HEK293 (cell line): ENCODE measurements around the gene CACHD1.

Experiments
- CTCF ChIA-PET: fragments of 350-600 bp; formaldehyde crosslinking; extraction: SDS; loops from one replicate; lab custom pipeline; 2021; ENCODE audit warnings: antibody characterized with exemption; lab: Yijun Ruan, JAX
- POLR2A ChIA-PET: fragments of 300-600 bp; formaldehyde crosslinking; extraction: SDS; loops from one replicate; lab custom pipeline; 2020; ENCODE audit warnings: antibody characterized with exemption, inconsistent platforms; lab: Yijun Ruan, JAX
- H3K27ac ChIP-seq: fragments of 200-500 bp; sonication (Bioruptor generic); 2 replicates; pipeline ENCODE4 v1.5.1; 2014; ENCODE audit warnings: low read depth, low read length, control low read depth, inconsistent platforms; ENCODE audit errors: extremely low read depth
- H3K36me3 ChIP-seq, 2 experiments: fragments of 200-500 bp in 1 of 2; sonication (Bioruptor generic) in 1 of 2; 1 replicate in 1 of 2; 2 replicates in 1 of 2; pipeline ENCODE4 v1.5.1; 2014 to 2017; ENCODE audit warnings: inconsistent platforms in 2 of 2, low read length in 2 of 2; ENCODE audit not compliant: control insufficient read depth in 2 of 2, insufficient read depth in 1 of 2
- H3K4me1 ChIP-seq: fragments of 200-500 bp; sonication (Bioruptor generic); 2 replicates; pipeline ENCODE4 v1.5.1; 2014; ENCODE audit warnings: mild to moderate bottlenecking, low read length, inconsistent platforms; ENCODE audit not compliant: control insufficient read depth, insufficient read depth
- H3K4me3 ChIP-seq: 2 replicates; pipeline ENCODE4 v1.5.1; 2011; ENCODE audit warnings: low read depth, mild to moderate bottlenecking, control low read depth, low read length, moderate library complexity
- H3K9me3 ChIP-seq: fragments of 200-500 bp; sonication (Bioruptor generic); 2 replicates; pipeline ENCODE4 v1.5.1; 2014; ENCODE audit warnings: low read depth, low read length, inconsistent platforms; ENCODE audit not compliant: control insufficient read depth, insufficient read depth
- GLIS1 ChIP-seq: fragments of 450-650 bp; formaldehyde crosslinking; IDR thresholded peaks from 2 replicates; pipeline ENCODE4 v1.5.1; 2016; ENCODE audit warnings: missing biosample characterization, missing genetic modification characterization
- GLIS2 ChIP-seq: fragments of 450-650 bp; formaldehyde crosslinking; IDR thresholded peaks from 2 replicates; pipeline ENCODE4 v1.5.1; 2016; ENCODE audit warnings: missing biosample characterization, missing genetic modification characterization
- PRDM1 ChIP-seq: fragments of 450-650 bp; formaldehyde crosslinking; IDR thresholded peaks from 2 replicates; pipeline ENCODE4; 2016; ENCODE audit warnings: missing biosample characterization, missing genetic modification characterization
- PRDM4 ChIP-seq: fragments of 450-650 bp; formaldehyde crosslinking; IDR thresholded peaks from 2 replicates; pipeline ENCODE4 v1.5.1; 2017; ENCODE audit warnings: missing biosample characterization, missing genetic modification characterization
- TRIM28 ChIP-seq: IDR thresholded peaks from 2 replicates; pipeline ENCODE4 v1.6.1; 2011; ENCODE audit warnings: low read length, control low read depth, borderline replicate concordance
- ZIC2 ChIP-seq: fragments of 450-650 bp; formaldehyde crosslinking; IDR thresholded peaks from 2 replicates; pipeline ENCODE4 v1.5.1; 2016; ENCODE audit warnings: missing biosample characterization, missing genetic modification characterization
- ZNF114 ChIP-seq: fragments of 450-650 bp; formaldehyde crosslinking; IDR thresholded peaks from 2 replicates; pipeline ENCODE4 v1.5.0; 2017; ENCODE audit warnings: missing biosample characterization, missing genetic modification characterization
- ZNF211 ChIP-seq: fragments of 450-650 bp; formaldehyde crosslinking; IDR thresholded peaks from 2 replicates; pipeline ENCODE4 v1.5.1; 2016; ENCODE audit warnings: low read depth, missing biosample characterization, missing genetic modification characterization
- ZNF335 ChIP-seq: fragments of 450-650 bp; formaldehyde crosslinking; conservative IDR thresholded peaks from 2 replicates; pipeline ENCODE4 v1.5.1; 2016; ENCODE audit warnings: missing biosample characterization, missing genetic modification characterization
- ZNF391 ChIP-seq: fragments of 450-650 bp; formaldehyde crosslinking; IDR thresholded peaks from 2 replicates; pipeline ENCODE4 v1.5.1; 2016; ENCODE audit warnings: low read depth, missing biosample characterization, missing genetic modification characterization, borderline replicate concordance
- ZNF529 ChIP-seq: fragments of 450-650 bp; formaldehyde crosslinking; IDR thresholded peaks from 2 replicates; pipeline ENCODE4 v1.5.1; 2017; ENCODE audit warnings: missing genetic modification characterization, missing biosample characterization; ENCODE audit not compliant: insufficient replicate concordance
- ZNF558 ChIP-seq: fragments of 450-650 bp; formaldehyde crosslinking; IDR thresholded peaks from 2 replicates; pipeline ENCODE4 v1.5.1; 2016; ENCODE audit warnings: missing biosample characterization, missing genetic modification characterization
- ZNF560 ChIP-seq: fragments of 450-650 bp; formaldehyde crosslinking; IDR thresholded peaks from 2 replicates; pipeline ENCODE4 v1.5.1; 2017; ENCODE audit warnings: missing biosample characterization, missing genetic modification characterization, borderline replicate concordance
- ZNF600 ChIP-seq: fragments of 450-650 bp; formaldehyde crosslinking; IDR thresholded peaks from 2 replicates; pipeline ENCODE4 v1.5.1; 2016; ENCODE audit warnings: missing biosample characterization, missing genetic modification characterization
- ZNF626 ChIP-seq: fragments of 450-650 bp; sonication (Bioruptor Pico); formaldehyde crosslinking; IDR thresholded peaks from 2 replicates; pipeline ENCODE4 v1.5.1; 2018; ENCODE audit warnings: missing biosample characterization, missing genetic modification characterization, inconsistent platforms
- TF ChIP-seq, protein P1 (sequence below): fragments of 450-650 bp; IDR thresholded peaks from 2 replicates; pipeline ENCODE4 v1.5.1; 2018; ENCODE audit warnings: missing biosample characterization, mild to moderate bottlenecking, missing genetic modification characterization
- TF ChIP-seq, protein P2 (sequence below): fragments of 450-650 bp; formaldehyde crosslinking; IDR thresholded peaks from 2 replicates; pipeline ENCODE4 v1.5.1; 2016; ENCODE audit warnings: missing biosample characterization, missing genetic modification characterization
- TF ChIP-seq, protein P3 (sequence below): fragments of 450-650 bp; formaldehyde crosslinking; IDR thresholded peaks from 2 replicates; pipeline ENCODE4 v1.5.1; 2017; ENCODE audit warnings: missing biosample characterization, missing genetic modification characterization

The CACHD1 gene

DNA sequence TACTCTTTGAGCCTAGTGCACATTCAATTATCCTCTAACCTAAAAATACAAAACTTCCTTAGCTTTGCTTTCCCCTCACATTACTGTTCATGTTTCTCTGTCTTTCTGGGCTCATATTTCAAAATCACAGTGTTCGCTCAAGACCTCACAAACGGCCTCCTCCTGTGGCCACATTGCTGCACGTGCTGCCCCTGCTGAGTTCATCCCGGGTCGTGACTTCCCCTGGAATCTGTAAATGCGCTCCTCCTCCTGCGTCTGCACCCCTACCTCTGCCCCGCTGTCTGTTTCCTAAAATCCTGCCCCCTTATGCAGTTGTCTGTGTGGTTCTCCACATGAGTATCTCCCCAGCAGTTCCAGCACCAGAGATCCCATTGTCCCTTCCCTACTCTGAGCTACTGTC is 229.4 kb downstream of the CACHD1 start:
- Histone ChIP-seq H3K4me1 (no peaks in the 10 kb centered on the region), H3K27ac (no peak overlapping the region), H3K9me3 (no peaks in the 10 kb centered on the region), H3K36me3 (no peaks in the 10 kb centered on the region), H3K4me3 (no peak overlapping the region)
- TF ChIP-seq PRDM1 (tag by site-specific recombination), result no peak
- peak; percentile 87 for TF ChIP-seq ZIC2 (tag by site-specific recombination)
- no peak for TF ChIP-seq ZNF529 (tag by site-specific recombination)
- 0 out of 2 replicates have a peak, but pooled peaks have one; percentile 61 for TF ChIP-seq TRIM28
- ChIA-PET POLR2A (no interaction called here), CTCF (interaction anchor here (0.5 to 1.6 kb wide), 2 partner anchors 14 to 20 kb away, joined by 4 read pairs; no protein-coding TSS in a partner anchor)

GRCh38 chr1:64701071-64701470 is 231.1 kb downstream of the CACHD1 start:
- TF ChIP-seq ZNF391 (tag by site-specific recombination), result no peak
- TF ChIP-seq GLIS2, result no peak
- no peak for TF ChIP-seq PRDM4 (tag by site-specific recombination)
- no peak for TF ChIP-seq ZNF114 (tag by site-specific recombination)
- no peak for TF ChIP-seq ZNF600 (tag by site-specific recombination)
- no peak for TF ChIP-seq ZNF626
- no peak for TF ChIP-seq ZNF560 (tag by site-specific recombination)
- no peak for TF ChIP-seq ZNF335
- TF ChIP-seq, protein P1, sequence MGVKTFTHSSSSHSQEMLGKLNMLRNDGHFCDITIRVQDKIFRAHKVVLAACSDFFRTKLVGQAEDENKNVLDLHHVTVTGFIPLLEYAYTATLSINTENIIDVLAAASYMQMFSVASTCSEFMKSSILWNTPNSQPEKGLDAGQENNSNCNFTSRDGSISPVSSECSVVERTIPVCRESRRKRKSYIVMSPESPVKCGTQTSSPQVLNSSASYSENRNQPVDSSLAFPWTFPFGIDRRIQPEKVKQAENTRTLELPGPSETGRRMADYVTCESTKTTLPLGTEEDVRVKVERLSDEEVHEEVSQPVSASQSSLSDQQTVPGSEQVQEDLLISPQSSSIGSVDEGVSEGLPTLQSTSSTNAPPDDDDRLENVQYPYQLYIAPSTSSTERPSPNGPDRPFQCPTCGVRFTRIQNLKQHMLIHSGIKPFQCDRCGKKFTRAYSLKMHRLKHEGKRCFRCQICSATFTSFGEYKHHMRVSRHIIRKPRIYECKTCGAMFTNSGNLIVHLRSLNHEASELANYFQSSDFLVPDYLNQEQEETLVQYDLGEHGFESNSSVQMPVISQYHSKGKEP (tag by site-specific recombination), result no peak
- TF ChIP-seq, protein P2, sequence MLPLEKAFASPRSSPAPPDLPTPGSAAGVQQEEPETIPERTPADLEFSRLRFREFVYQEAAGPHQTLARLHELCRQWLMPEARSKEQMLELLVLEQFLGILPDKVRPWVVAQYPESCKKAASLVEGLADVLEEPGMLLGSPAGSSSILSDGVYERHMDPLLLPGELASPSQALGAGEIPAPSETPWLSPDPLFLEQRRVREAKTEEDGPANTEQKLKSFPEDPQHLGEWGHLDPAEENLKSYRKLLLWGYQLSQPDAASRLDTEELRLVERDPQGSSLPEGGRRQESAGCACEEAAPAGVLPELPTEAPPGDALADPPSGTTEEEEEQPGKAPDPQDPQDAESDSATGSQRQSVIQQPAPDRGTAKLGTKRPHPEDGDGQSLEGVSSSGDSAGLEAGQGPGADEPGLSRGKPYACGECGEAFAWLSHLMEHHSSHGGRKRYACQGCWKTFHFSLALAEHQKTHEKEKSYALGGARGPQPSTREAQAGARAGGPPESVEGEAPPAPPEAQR, result no peak
- TF ChIP-seq ZNF211 (tag by site-specific recombination), result no peak
- TF ChIP-seq ZNF558 (tag by site-specific recombination), result no peak
- TF ChIP-seq, protein P3, sequence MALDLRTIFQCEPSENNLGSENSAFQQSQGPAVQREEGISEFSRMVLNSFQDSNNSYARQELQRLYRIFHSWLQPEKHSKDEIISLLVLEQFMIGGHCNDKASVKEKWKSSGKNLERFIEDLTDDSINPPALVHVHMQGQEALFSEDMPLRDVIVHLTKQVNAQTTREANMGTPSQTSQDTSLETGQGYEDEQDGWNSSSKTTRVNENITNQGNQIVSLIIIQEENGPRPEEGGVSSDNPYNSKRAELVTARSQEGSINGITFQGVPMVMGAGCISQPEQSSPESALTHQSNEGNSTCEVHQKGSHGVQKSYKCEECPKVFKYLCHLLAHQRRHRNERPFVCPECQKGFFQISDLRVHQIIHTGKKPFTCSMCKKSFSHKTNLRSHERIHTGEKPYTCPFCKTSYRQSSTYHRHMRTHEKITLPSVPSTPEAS (tag by site-specific recombination), result no peak
- TF ChIP-seq GLIS1, result no peak
- no peaks in the 10 kb centered on the region for H3K36me3 ChIP-seq
- no peaks in the 10 kb centered on the region for H3K9me3 ChIP-seq
- POLR2A ChIA-PET, result no interaction called here
- H3K4me1 ChIP-seq, result no peaks in the 10 kb centered on the region
- CTCF ChIA-PET, result interaction anchor here (1.4 kb wide), 1 partner anchor 11 kb away, joined by 3 read pairs; no protein-coding TSS in a partner anchor
- H3K4me3 ChIP-seq, result no peak overlapping the region
- no peak overlapping the region for H3K27ac ChIP-seq
